ENCODE results near the gene OPTC.

OPTC gene

GRCh38 chr1:203531063-203531462 lies 37.1 kb downstream of the OPTC start:
- DNase-seq (ENCODE audit: low read depth) = no peak
- TF ChIP-seq, protein P1, sequence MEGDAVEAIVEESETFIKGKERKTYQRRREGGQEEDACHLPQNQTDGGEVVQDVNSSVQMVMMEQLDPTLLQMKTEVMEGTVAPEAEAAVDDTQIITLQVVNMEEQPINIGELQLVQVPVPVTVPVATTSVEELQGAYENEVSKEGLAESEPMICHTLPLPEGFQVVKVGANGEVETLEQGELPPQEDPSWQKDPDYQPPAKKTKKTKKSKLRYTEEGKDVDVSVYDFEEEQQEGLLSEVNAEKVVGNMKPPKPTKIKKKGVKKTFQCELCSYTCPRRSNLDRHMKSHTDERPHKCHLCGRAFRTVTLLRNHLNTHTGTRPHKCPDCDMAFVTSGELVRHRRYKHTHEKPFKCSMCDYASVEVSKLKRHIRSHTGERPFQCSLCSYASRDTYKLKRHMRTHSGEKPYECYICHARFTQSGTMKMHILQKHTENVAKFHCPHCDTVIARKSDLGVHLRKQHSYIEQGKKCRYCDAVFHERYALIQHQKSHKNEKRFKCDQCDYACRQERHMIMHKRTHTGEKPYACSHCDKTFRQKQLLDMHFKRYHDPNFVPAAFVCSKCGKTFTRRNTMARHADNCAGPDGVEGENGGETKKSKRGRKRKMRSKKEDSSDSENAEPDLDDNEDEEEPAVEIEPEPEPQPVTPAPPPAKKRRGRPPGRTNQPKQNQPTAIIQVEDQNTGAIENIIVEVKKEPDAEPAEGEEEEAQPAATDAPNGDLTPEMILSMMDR (conservative IDR thresholded peaks at IDR 0.05; ENCODE audit: low read depth, low read length) = no peak
- no peak overlapping the region for H3K4me3 ChIP-seq (ENCODE audit: low read length)

GRCh38 chr1:203534012-203534411 lies 40.1 kb downstream of the OPTC start:
- TF ChIP-seq, protein P1 (conservative IDR thresholded peaks at IDR 0.05; ENCODE audit: low read depth, low read length) = no peak
- no peak for DNase-seq (ENCODE audit: low read depth)
- no peak overlapping the region for H3K4me3 ChIP-seq (ENCODE audit: low read length)

DNA sequence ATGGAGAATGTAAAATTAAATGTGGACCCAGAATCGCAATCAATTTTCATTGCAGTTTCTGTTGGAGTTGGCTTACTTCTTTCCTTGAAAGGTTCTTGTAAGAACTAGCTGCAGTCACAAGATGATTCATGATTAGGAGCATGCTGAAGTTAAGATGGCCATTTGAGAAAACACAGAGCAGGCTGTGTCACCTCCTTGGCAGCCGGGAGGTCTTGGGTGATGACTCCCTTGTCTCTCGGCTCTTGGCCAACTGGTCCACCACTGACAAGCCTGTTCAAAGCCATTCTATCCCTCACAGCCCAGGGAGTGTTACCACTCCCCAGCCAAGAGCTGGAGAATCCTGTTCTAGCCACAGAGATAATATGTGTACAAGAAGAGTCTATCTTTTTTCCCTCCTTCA lies 40.6 kb downstream of the OPTC start:
- no peak overlapping the region for H3K4me3 ChIP-seq (ENCODE audit: low read length)
- TF ChIP-seq, protein P1 (conservative IDR thresholded peaks at IDR 0.05; ENCODE audit: low read depth, low read length) = no peak
- no peak for DNase-seq (ENCODE audit: low read depth)

GRCh38 chr1:203536575-203536974 lies 42.6 kb downstream of the OPTC start:
- DNase-seq (ENCODE audit: low read depth) = no peak
- TF ChIP-seq, protein P1 (conservative IDR thresholded peaks at IDR 0.05; ENCODE audit: low read depth, low read length) = no peak
- no peak overlapping the region for H3K4me3 ChIP-seq (ENCODE audit: low read length)

DNA sequence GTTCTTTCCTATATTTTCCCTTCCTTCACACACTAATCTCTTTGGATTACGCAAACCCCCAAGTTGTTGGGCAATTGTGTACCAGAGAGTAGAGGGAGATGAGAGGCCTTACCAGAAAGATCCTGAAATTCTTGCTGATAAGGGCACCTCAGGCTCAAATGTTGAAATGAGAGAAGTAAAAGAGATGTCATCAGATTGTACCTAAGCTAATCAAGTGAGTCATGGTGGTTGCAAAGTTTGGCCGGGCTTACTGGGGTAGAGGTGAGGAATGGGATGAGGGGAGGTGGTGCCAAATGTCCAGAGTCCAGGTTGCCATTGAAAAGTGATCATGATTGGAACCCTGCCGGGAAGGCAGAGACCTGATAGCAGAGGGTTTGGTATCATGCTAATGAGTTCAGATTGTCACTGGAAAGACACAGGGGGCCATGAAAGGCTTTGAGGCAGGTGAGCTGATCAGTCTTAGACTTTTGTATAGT lies 43.1 kb downstream of the OPTC start:
- H3K4me3 ChIP-seq (ENCODE audit: low read length) = no peak overlapping the region
- TF ChIP-seq, protein P1 (conservative IDR thresholded peaks at IDR 0.05; ENCODE audit: low read depth, low read length) = no peak
- DNase-seq (ENCODE audit: low read depth) = no peak

GRCh38 chr1:203537806-203538464 lies 44.0 kb downstream of the OPTC start:
- TF ChIP-seq, protein P1 (conservative IDR thresholded peaks at IDR 0.05; ENCODE audit: low read depth, low read length) = no peak
- DNase-seq (ENCODE audit: low read depth) = no peak
- H3K4me3 ChIP-seq (ENCODE audit: low read length) = no peak overlapping the region

DNA sequence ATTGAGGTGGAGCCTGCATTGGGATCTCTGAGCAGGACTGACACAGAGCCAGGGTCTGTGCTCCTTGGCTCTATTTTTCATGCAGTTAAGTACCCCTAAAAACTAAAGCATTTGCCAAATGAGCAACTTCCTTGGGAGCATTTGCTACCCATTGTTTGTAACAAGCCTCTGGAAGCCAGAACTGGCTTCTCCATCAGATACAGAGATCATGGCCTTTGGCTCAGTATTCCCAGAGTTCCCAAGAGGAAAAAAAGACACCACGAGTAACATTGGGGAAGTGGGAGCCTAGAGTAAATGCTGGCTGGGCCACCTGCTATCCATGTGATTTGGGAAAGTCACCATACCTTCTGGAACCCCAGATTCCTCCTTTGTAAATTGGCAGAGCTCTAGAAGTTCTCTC lies 44.8 kb downstream of the OPTC start:
- no peak overlapping the region for H3K4me3 ChIP-seq (ENCODE audit: low read length)
- no peak for DNase-seq (ENCODE audit: low read depth)
- TF ChIP-seq, protein P1 (conservative IDR thresholded peaks at IDR 0.05; ENCODE audit: low read depth, low read length) = no peak

All from retinal pigment epithelial cell (primary cell).